CD1c-positive myeloid dendritic cell (primary cell): Measurements from ENCODE around the gene CDK8.
"Not testable (repeated sequence)": the region's sequence is repeated elsewhere in the genome, so short reads cannot be mapped to it uniquely, and the experiment has no call there.

Source experiments
- DNase-seq: peaks from one replicate; pipeline ENCODE4 v3.0.0-alpha.2; 2016; ENCODE audit errors: extremely low spot score

Gene CDK8

DNA sequence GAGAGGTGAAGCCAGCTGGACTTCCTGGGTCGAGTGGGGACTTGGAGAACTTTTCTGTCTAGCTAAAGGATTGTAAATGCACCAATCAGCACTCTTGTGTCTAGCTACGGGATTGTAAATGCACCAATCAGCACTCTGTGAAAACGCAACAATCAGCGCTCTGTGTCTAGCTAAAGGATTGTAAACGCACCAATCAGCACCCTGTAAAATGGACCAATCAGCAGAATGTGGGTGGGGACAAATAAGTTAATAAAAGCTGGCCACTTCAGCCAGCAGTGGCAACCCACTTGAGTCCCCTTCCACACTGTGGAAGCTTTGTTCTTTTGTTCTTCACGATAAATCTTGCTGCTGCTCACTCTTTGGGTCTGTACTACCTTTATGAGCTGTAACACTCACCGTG is 58.1 kb downstream of the CDK8 start:
- DNase-seq = not testable (repeated sequence)

- not testable (repeated sequence) for DNase-seq
These were observed 62.2 kb downstream of the CDK8 start for GRCh38 chr13:26316095-26316494.

DNA sequence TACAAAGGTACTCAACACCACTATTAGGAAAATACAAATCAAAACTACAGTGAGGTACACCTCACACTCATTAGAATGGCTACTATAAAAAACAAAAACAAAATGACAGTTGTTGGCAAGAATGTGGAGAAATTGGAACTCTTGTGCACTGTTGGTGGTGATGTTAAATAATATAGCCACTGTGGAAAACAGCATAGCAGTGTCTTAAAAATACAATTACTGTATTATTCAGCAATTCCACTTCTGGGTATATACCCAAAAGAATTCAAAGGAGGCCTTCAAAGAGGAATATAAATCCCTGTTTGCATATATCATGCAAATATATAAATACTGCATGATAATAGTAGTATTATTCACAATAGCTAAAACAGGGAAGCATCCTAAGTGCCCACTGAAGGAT is 66.8 kb downstream of the CDK8 start:
- no peak for DNase-seq

DNA sequence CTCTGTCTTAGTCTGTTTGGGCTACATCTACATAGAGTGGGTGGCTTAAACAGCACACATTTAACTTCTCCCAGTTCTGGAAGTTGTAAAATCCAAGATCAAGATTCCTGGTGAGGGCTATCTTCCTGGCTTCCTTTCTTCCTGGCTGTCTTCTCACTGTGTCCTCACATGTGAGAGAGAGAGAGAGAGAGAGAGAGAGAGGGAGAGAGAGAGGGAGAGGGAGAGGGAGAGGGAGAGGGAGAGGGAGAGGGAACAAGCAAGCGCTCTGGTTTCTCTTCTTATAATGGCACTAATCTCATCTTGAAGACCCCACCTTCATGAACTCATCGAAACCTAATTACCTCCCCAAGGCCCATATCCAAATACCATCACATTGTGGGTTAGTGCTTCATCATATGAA is 69.2 kb downstream of the CDK8 start:
- DNase-seq = no peak

GRCh38 chr13:26323764-26324163 is 69.8 kb downstream of the CDK8 start:
- DNase-seq = no peak

DNA sequence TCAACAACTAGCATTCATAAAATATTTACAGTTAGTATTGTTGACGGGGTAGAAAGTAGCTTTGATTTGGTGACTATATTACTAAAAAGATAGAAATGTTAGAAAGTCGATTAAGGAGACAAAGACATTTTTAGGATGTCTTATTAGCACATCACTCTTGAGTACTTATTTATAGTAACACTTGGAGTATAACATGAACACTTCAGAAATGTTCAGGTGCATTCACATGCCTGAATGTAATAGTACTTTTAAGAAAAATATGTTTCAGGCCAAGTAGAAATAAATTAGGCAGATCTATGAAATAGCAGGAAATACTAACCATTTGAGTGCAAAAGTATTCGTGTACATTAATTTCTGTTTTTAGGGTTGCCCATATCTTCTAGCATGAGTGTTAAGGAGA is 70.4 kb downstream of the CDK8 start:
- no peak for DNase-seq

GRCh38 chr13:26324867-26325266 is 70.9 kb downstream of the CDK8 start:
- DNase-seq = no peak

- DNase-seq = no peak
These were observed 71.9 kb downstream of the CDK8 start for GRCh38 chr13:26325876-26326275.

DNA sequence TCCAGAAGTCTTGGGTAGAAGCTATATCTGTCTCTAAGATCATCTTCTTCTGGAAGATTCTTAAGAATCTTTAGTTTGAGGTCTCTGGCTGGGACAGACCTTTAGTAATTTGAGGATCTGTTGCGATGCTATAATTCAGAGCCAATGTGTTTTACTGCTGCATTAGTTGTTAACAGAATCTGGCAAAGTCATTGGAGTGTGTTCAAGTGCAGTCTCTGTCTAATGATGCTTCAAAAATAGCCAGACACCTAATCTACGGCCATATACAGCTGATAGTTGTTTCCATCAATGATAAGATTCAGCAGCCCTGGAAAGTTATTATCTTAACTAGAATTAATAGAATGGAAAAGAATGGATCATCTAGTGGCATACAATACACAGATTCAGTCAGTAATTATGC is 72.6 kb downstream of the CDK8 start:
- no peak for DNase-seq

GRCh38 chr13:26327940-26328725 is 74.2 kb downstream of the CDK8 start:
- no peak for DNase-seq

- no peak for DNase-seq
These were observed 81.2 kb downstream of the CDK8 start for GRCh38 chr13:26335158-26335557.

GRCh38 chr13:26340807-26341206 is 86.9 kb downstream of the CDK8 start:
- no peak for DNase-seq

- no peak for DNase-seq
These were observed 89.0 kb downstream of the CDK8 start for GRCh38 chr13:26342898-26343297.

GRCh38 chr13:26343816-26344215 is 89.9 kb downstream of the CDK8 start:
- DNase-seq = no peak

GRCh38 chr13:26344980-26345379 is 91.1 kb downstream of the CDK8 start:
- DNase-seq = no peak

- no peak for DNase-seq
These were observed 95.0 kb downstream of the CDK8 start for GRCh38 chr13:26348966-26349365.

DNA sequence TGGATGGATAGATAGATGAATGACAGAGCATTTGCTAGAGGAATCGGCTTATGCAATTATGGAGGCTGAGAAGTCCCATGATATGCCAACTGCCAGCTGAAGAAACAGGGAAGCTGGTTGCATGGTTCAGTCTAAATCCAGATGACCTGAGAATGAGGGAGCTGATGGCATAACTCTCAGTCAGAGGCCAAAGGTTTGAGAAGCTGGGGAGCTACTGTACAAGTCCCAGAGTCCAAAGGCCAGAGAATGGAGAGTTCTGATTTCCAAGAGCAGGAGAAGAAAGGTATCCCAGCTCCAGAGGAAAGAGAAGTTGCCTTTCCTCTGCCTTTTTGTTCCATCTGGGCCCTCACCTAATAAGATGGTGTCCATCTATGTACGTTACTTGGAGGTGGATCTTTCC is 108.3 kb downstream of the CDK8 start:
- DNase-seq = no peak

- no peak for DNase-seq
These were observed 116.6 kb downstream of the CDK8 start for GRCh38 chr13:26370553-26370952.

DNA sequence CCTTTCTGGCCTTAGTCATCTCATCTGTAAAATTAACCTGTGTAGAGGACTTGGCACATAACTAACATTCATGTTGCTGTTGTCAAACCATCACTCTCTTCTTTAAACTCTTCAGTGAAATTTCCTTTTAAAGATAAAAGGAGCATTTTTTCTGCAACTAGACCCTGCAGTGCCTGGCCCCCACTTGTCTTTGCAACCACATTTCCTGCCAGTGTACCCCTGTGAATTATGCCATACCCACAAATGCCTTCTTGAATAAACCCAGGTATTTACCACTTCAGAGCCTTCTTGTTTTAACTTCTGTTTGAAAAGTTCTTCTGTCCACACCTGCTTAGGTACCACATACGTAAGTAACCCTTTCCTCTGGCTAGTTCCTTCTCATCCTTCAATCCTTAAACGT is 118.8 kb downstream of the CDK8 start:
- no peak for DNase-seq

GRCh38 chr13:26376430-26376829 is 122.5 kb downstream of the CDK8 start:
- DNase-seq = no peak

DNA sequence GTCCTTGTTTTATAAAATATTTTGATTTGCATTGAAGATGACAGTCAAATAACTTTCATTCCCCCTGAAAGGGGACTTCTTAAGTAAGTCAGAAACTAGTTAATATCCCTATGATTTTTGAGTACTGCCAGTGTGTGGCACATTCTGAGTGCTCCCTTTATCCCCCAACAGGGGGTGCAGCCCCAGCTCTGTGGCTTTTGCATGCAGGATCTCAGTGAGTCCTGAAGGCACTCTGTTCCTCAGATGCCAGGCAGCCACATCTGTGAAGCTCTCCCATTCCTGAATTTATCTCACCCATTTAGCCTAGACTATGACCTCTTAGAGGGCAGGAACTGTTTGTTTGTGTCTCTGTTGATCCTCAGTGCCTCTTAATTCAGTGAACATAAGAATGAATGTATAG is 123.1 kb downstream of the CDK8 start:
- DNase-seq = no peak

- DNase-seq = no peak
These were observed 124.2 kb downstream of the CDK8 start for GRCh38 chr13:26378116-26378515.

DNA sequence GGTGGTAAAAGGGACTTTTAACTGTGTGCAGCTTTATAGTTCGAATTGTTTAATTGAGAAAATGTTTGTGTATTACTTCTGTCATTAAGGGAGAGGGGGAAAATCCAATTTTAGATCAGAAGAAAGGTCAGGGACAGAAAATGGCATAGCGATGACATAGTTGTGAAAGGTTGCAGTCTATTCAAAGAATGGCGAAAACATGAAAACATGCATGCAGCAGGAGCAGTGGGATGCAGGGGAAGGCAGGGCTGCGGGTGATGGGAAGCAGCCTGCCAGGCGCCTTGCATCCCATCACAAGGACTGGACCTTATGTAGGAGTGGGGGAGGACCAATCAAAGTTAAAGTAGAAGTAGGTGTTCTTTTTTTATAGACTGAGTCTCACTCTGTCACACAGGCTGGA is 125.9 kb downstream of the CDK8 start:
- no peak for DNase-seq

DNA sequence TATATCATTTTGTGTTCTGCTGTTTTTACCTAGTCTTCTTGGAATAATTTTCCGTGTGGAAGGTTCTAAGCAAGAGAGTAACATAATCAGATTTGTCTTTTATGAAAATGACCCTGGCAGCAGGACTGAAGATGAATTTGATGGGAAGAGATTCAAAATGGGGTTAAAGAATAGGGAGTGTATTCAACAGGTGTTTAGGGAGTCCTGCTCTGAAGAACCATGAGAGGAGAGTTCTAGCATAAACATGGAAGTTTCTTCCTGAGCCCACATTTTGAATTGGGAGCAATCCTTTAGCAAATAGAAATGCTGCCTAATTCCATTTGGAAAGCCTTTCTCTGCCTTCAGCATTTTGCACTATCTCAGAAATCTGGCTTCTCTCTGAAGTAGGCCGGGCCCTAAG is 127.0 kb downstream of the CDK8 start:
- no peak for DNase-seq
